ENCODE measurements around the gene GAREM1.

DNA sequence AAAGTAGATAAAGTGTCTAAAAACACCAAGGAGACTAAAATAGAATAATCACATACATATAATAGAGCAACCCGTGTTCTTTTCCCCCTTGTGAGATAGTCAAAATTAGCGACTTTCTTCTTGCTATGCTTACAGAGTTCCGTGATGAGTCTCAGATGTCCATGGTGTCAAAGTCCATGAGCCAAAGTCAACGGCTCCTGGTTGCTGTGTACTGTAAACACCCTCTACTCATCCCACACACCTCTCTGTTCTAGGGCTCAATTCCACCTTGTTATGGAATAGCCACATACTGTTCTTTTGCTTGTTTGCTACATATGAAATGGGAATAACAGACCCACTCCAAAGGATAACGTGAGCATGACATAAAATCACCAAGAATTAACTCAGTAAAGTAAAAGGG is 52.5 kb downstream of the GAREM1 start:
- TF ChIP-seq RAD21 (CRISPR knock-in tag; conservative IDR thresholded peaks at IDR 0.05 in 1 of 2, IDR thresholded peaks at IDR 0.05 in 1 of 2) (no peak), POLR2AphosphoS5 (IDR thresholded peaks at IDR 0.05; ENCODE audit: control insufficient read depth, insufficient read depth, low read depth, low read length) (no peak), GTF2A2 (tag; IDR thresholded peaks at IDR 0.05) (no peak), EP300 (IDR thresholded peaks at IDR 0.05; ENCODE audit: low read length) (no peak), ZC3H11A (IDR thresholded peaks at IDR 0.05; ENCODE audit: low read depth, low read length) (no peak), ELF2 (CRISPR knock-in tag; IDR thresholded peaks at IDR 0.05) (no peak), CBX3 (IDR thresholded peaks at IDR 0.05; ENCODE audit: borderline replicate concordance in 1 of 2, low read length in 2 of 2) (no peak)
- TF ChIP-seq, protein P1, sequence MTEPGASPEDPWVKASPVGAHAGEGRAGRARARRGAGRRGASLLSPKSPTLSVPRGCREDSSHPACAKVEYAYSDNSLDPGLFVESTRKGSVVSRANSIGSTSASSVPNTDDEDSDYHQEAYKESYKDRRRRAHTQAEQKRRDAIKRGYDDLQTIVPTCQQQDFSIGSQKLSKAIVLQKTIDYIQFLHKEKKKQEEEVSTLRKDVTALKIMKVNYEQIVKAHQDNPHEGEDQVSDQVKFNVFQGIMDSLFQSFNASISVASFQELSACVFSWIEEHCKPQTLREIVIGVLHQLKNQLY (CRISPR knock-in tag; conservative IDR thresholded peaks at IDR 0.05), result no peak
- TF ChIP-seq, protein P2, sequence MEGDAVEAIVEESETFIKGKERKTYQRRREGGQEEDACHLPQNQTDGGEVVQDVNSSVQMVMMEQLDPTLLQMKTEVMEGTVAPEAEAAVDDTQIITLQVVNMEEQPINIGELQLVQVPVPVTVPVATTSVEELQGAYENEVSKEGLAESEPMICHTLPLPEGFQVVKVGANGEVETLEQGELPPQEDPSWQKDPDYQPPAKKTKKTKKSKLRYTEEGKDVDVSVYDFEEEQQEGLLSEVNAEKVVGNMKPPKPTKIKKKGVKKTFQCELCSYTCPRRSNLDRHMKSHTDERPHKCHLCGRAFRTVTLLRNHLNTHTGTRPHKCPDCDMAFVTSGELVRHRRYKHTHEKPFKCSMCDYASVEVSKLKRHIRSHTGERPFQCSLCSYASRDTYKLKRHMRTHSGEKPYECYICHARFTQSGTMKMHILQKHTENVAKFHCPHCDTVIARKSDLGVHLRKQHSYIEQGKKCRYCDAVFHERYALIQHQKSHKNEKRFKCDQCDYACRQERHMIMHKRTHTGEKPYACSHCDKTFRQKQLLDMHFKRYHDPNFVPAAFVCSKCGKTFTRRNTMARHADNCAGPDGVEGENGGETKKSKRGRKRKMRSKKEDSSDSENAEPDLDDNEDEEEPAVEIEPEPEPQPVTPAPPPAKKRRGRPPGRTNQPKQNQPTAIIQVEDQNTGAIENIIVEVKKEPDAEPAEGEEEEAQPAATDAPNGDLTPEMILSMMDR (IDR thresholded peaks at IDR 0.05 in 2 of 3, conservative IDR thresholded peaks at IDR 0.05 in 1 of 3; ENCODE audit: insufficient read depth in 2 of 3, low read depth in 1 of 3, low read length in 3 of 3), result no peak
- TF ChIP-seq, protein P3, sequence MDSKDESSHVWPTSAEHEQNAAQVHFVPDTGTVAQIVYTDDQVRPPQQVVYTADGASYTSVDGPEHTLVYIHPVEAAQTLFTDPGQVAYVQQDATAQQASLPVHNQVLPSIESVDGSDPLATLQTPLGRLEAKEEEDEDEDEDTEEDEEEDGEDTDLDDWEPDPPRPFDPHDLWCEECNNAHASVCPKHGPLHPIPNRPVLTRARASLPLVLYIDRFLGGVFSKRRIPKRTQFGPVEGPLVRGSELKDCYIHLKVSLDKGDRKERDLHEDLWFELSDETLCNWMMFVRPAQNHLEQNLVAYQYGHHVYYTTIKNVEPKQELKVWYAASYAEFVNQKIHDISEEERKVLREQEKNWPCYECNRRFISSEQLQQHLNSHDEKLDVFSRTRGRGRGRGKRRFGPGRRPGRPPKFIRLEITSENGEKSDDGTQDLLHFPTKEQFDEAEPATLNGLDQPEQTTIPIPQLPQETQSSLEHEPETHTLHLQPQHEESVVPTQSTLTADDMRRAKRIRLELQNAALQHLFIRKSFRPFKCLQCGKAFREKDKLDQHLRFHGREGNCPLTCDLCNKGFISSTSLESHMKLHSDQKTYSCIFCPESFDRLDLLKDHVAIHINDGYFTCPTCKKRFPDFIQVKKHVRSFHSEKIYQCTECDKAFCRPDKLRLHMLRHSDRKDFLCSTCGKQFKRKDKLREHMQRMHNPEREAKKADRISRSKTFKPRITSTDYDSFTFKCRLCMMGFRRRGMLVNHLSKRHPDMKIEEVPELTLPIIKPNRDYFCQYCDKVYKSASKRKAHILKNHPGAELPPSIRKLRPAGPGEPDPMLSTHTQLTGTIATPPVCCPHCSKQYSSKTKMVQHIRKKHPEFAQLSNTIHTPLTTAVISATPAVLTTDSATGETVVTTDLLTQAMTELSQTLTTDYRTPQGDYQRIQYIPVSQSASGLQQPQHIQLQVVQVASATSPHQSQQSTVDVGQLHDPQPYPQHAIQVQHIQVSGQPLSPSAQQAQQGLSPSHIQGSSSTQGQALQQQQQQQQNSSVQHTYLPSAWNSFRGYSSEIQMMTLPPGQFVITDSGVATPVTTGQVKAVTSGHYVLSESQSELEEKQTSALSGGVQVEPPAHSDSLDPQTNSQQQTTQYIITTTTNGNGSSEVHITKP (IDR thresholded peaks at IDR 0.05; ENCODE audit: partially characterized antibody), result no peak
- TF ChIP-seq, protein P4, sequence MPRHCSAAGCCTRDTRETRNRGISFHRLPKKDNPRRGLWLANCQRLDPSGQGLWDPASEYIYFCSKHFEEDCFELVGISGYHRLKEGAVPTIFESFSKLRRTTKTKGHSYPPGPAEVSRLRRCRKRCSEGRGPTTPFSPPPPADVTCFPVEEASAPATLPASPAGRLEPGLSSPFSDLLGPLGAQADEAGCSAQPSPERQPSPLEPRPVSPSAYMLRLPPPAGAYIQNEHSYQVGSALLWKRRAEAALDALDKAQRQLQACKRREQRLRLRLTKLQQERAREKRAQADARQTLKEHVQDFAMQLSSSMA (CRISPR knock-in tag; IDR thresholded peaks at IDR 0.05), result no peak
- TF ChIP-seq, protein P5, sequence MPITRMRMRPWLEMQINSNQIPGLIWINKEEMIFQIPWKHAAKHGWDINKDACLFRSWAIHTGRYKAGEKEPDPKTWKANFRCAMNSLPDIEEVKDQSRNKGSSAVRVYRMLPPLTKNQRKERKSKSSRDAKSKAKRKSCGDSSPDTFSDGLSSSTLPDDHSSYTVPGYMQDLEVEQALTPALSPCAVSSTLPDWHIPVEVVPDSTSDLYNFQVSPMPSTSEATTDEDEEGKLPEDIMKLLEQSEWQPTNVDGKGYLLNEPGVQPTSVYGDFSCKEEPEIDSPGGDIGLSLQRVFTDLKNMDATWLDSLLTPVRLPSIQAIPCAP (CRISPR knock-in tag; IDR thresholded peaks at IDR 0.05; ENCODE audit: borderline replicate concordance), result no peak
- TF ChIP-seq, protein P6, sequence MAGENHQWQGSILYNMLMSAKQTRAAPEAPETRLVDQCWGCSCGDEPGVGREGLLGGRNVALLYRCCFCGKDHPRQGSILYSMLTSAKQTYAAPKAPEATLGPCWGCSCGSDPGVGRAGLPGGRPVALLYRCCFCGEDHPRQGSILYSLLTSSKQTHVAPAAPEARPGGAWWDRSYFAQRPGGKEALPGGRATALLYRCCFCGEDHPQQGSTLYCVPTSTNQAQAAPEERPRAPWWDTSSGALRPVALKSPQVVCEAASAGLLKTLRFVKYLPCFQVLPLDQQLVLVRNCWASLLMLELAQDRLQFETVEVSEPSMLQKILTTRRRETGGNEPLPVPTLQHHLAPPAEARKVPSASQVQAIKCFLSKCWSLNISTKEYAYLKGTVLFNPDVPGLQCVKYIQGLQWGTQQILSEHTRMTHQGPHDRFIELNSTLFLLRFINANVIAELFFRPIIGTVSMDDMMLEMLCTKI (IDR thresholded peaks at IDR 0.05; ENCODE audit: partially characterized antibody), result no peak
